Suppressor macrophage treated with lipopolysaccharide for 1 hour (primary cell): ENCODE results near the gene SERINC2.
A peak's percentile ranks its signal among the peaks of the same experiment; 100 is the strongest.
"Not testable (repeated sequence)": the region's sequence is repeated elsewhere in the genome, so short reads cannot be mapped to it uniquely, and the experiment has no call there.

Experiments
- DNase-seq, 3 donors: peaks; one replicate each; pipeline ENCODE4 v3.0.0-alpha.2; 2020 to 2022

SERINC2 gene

DNA sequence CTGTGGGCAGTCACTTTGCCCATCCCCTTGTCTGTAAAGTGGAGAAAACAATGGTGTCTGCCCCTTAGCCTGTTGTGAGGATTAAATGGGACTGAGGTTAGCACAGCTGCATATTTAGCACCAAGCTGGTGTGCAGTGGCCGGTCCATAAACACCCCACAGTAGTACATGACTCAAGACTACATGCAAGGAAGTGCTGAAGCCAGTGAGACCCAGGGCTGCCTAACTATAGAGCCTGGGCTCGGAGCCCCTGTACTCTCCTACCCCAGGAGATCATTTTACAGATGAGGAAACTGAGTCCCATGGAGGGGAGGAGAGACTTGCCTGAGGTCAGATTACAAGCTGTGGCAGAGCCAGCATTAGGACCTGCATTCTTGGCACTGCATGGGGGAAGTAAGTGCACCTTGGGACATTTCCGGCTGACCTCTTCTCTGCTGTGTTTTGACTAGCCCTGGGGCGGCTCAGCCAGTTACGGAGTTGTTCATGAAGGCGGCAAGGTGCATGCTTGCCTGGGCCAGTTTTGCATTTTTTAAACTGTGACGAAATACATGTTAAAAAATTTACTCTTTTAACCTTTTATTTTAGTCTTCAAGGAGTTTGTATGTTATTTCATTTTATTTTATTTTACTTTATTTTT, 3.2 kb downstream of the SERINC2 start:
- DNase-seq, result no peak

DNA sequence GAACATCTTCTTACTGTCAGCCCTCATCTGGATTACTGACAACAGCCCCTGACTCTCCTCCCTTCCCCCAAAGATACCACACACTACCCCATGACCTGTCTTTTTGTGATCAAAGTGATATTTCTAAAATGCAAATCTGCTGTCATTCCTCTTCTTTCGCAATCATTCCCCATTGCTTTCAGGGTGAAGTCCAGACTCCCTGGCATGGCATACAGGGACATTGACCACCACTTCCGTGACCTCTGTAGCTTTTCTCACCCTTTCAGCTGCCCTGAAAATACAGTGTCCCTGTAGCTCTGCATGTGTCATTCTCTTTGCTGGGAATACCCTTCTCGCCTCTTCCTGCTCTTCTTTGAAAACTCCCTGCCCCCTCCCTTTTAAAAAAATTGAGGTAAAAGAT, 4.1 kb downstream of the SERINC2 start:
- DNase-seq, result peak; percentile 28 to 63 (median 37)

DNA sequence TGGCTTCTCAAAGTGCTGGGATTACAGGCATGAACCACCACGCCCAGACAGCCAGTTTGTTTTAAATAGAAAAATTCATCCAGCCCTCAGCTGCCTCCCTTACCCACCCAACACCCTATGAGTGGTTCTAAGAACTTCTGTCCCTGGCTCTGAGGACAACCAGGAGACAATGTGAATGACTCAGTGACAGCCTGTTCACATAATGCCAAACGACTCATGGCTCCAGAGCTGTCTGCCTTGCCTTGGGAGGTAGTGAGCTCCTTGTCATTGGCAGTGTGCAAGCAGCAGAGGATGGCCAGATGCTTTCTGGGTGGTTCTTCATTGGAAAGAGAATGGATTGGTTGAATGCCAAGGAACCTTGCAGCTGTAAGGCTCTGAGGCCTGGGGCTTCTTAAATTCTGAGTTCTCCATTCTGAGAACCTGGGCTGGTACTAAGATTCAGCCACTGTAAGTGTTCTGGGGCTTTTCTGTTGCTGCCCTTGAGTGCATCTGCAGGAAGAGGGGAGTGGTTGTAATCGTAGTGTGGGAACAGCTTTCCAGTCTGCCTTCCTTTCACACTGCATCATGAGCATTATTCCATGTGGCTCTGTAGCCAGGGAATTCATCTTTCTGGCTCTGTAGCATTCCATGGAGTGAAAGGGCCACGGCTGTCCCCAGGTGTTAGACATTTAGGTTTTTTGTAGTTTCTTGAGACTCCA, 5.8 kb downstream of the SERINC2 start:
- peak; percentile 43 to 71 (median 59) for DNase-seq

DNA sequence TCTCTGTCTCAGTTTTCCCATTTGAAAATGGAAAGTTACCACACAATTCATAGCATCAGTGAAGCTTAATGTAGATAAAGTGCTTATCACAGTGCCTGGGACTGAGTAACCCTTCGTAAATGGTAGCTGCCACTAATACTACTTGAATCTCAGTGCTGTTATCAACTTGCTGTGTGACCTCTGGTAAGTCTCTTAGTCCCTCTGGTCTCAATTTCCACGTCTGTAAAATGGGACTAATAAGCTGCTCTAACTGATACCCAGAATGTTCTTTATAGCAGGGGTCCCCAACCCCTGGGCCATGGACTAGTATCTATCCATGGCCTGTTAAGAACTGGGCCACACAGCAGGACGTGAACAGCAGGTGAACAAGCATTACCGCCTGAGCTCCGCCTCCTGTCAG, 7.7 kb downstream of the SERINC2 start:
- DNase-seq, result no peak

DNA sequence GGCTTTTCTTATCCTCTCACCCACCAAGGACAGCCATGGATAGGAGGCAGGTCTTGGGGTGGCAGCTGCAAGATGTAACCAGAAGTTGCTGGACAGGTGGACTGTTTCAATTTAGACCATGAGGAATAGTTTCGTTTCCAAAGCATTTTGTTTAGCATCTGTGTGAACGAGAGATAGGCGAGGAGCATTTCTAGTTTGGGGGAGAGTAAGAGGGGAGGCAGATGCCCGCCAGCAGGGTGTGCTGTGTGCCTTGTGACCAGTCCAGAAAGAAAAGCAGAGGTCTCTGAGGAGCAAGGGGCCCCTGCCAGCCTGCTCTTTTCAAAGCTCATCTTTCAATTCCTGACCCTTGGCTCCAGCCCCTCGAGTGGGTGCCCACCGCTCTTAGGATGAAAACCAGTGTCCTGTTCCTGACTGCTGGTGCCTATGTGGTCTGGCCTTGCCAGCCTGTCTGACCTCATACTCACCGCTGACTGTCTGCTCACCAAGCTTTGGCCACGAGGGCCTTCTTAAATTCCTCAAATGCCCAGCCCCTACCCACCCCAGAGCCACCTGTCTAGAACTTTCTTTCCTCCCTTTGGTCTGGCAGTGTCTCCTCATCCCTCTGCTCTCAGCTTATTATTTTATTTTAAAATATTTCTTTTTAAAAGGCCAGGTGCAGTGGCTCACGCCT, 8.5 kb downstream of the SERINC2 start:
- DNase-seq, result peak in 2 of 3 donors; percentile 30 to 44

DNA sequence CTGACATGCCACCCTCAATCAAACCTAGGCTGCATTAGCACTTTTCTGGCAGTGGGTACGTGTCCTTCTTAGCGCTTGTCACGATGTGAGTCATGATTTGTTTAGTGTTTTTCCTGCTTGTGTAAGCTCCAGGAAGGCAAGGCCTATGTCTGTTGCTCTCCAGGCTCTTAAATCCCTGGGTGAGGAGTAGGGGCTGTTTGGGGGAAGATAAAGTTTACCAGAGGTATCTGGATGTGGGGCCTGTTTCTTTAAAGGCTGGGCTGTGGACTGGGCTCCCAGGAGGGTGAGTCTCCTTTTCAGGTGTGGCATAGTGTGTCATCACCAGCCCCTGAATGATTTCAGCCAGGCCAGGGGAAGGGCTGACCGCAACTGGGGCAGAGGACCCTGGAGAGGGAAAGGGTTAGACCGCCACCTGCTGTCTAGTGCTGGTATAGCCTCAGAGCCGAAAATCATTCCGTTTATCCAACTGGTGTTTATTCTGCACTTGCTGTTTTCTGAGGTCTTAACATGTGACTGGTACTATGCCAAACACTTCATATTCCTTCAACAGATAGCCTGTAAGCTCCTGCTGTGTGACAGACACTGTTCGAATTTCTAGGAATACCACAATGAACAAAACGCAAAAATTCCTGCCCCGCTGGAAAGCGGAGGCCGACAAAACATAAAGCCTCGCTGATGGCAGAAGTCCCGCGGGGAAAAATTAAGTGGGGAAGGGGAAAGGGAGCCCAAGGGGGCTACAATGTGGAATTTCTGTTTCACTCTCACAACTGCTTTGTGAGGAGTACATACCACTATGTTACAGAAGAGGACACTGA, 9.7 kb downstream of the SERINC2 start:
- peak; percentile 69 to 82 (median 79) for DNase-seq

DNA sequence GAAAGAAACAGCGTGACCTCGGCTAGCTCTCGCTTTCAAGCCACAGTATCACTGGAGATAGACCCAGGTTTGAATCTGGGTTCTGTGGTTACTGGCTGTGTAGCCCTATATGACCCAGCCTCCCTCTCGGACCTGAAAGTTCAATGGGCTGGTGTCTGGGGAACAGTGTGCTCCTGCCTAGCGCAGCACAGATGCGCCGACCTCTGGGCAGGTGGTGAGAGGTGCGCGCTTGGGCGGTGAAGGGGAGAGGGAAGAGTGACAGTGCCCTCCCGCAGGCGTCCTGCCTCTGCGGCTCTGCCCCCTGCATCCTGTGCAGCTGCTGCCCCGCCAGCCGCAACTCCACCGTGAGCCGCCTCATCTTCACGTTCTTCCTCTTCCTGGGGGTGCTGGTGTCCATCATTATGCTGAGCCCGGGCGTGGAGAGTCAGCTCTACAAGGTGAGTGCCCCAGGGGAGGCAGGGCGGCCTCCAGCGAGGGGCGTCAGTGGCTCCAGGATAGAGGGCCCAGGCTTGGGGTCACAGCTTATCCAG, 10.5 kb downstream of the SERINC2 start:
- no peak for DNase-seq

DNA sequence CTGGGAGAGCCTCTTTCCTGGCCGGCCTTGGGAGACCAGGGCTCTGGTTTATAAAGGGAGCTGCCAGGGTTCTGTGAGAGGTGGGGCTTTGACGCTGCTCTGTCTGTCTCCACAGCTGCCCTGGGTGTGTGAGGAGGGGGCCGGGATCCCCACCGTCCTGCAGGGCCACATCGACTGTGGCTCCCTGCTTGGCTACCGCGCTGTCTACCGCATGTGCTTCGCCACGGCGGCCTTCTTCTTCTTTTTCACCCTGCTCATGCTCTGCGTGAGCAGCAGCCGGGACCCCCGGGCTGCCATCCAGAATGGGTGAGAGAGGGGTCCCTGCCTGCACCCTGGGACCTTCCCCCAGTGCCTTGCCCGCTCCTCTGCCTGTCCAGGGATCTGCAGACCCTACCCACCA, 11.6 kb downstream of the SERINC2 start:
- no peak for DNase-seq

DNA sequence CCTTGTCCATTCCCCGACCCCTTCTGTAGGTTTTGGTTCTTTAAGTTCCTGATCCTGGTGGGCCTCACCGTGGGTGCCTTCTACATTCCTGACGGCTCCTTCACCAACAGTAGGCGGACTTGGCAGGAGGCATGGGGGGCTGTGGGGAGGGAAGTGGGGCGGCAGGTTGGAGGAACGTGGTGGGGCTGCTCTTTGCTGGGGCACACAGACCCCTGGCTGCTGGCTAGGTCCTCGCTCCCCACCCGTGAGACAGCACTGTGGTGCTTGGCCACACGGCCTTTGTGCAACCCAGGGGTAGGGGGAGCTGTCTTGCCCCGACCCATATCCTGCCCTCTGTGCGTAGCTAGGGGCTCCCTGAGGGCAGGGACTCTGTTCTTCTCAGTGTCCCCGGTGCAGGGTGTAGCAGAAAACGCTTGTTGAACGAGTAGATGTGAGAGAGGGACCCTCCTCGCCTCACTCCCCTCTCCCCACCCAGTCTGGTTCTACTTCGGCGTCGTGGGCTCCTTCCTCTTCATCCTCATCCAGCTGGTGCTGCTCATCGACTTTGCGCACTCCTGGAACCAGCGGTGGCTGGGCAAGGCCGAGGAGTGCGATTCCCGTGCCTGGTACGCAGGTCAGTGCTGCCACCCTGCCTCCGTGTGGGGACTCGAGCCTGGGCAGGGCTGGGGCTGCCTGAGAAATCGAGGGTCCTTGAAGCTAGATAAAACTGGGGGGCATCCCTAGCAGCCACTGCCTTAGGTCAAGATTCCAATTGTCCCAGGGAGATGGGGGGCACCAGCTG, 12.5 kb downstream of the SERINC2 start:
- no peak for DNase-seq

DNA sequence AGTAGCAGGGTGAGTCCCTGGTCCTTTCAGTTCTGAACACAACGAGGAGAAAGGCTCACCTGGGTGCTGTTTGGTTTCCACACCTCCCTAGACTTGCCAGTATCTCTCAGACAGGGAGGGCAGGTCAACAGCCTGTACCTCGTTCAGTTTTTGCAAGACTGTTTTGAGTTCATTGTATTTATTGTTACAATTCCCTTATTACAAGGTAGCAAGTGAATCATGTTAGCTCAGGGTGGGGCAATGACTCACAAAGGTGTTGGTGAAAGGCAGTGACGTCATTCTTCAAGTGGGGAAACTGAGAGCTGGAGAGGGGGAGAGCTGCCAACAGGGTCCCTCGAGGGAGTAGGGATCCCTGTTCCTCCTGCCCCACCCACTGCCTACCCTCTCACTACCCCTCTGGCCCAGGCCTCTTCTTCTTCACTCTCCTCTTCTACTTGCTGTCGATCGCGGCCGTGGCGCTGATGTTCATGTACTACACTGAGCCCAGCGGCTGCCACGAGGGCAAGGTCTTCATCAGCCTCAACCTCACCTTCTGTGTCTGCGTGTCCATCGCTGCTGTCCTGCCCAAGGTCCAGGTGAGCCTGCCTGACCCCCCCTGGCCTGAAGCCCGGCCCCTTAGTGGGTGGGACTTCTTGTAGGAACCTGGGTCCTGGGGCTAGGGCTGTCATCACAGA, 13.4 kb downstream of the SERINC2 start:
- DNase-seq, result no peak

DNA sequence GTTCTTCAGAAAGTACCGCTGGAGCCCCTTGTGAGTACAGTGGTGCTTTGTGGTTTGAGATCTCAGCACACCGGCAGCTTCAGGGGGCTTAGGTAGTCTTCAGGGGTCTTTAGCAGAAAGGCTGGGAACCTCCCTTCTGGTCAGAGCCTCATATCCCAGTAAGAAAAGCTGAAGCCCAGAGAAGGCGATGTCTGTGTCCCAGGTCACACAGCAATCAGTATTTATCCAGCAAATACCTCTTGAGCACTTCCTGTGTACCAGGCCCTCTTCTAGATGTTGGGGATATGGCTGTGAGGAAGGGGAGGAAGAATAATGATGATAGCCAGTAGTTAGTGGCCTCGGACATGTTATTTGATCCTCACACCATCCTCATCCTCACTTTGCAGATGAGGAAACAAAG, 14.3 kb downstream of the SERINC2 start:
- no peak for DNase-seq

DNA sequence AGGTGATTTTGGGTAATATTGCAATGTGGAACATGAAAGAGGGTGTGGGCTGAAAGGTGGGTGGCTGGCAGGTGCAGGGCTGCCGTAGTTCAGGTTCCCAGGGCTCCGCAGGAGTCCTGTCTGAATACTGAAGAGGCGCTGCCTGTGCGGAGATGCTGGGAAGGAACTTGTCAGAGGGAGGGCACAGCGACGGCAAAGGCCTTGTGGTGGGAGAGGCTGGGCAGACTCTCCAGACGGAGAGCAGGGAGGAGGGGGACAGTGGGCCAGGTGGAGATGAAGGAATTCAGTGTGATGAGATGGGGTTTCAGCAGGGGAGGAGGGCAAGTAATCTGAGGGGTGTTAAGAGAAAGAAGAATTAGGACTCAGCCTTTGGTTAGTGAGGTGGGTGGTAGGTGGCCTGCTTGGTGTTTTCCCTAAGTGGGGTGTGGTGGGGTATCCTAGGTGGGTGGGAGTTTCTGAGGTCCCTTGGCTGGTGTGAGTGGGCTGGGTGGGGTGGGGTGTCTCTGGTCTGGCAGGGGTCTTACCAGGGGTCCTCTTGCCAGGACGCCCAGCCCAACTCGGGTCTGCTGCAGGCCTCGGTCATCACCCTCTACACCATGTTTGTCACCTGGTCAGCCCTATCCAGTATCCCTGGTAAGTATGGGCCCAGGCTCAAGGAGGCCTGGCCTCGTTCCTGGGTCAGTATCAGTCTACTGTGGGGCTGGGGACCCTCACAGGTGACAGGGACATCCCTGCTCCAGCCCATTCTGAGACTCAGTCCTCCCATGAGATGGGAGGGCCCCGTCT, 15.6 kb downstream of the SERINC2 start:
- DNase-seq, result no peak

DNA sequence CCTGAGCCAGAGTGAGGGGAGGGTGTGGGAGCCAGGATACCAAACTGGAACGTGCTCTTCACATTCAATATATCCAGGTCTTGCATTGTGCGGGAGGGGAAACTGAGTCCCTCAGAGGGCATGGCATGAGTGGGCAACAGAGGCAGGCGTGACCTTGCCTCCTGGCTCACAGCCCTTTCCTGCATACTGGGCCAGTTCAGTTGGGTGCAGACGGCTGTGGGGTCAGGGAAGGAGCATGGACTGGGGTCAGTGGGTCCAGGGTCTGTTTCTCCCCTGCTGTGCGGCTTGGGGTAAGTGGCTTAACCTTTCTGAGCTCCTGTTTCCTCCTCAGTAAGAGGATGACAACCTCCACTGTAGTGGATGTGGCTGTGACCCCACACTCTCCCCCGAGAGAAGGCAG, 16.6 kb downstream of the SERINC2 start:
- DNase-seq, result no peak

DNA sequence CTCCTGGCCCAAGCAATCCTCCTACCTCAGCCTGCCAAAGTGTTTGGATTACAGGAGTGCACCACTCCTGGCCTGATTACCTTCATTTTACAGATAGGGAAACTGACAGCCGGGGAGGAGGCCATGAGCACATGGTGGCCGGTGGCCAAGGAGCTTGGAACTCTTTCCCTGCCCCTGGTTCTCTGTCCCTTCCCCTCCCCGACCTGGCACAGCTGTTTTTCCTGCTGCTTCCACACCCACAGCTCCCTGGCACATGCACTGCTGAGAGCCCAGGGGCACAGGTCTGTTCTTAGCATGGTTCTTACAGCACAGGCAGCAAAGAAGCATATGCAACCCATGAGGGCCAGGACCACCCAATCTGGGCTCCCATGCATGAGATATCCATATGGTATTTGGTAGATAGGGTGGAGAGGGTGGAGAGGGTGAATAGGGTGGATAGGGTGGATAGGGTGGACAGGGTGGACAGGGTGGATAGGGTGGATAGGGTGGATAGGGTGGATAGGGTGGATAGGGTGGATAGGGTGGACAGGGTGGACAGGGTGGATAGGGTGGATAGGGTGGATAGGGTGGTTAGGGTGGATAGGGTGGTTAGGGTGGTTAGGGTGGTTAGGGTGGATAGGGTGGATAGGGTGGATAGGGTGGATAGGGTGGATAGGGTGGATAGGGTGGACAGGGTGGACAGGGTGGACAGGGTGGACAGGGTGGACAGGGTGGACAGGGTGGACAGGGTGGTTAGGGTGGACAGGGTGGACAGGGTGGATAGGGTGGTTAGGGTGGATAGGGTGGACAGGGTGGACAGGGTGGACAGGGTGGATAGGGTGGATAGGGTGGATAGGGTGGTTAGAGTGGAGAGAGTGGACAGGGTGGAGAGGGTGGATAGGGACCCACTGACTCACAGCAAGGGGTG, 18.6 kb downstream of the SERINC2 start:
- DNase-seq, result not testable (repeated sequence)

DNA sequence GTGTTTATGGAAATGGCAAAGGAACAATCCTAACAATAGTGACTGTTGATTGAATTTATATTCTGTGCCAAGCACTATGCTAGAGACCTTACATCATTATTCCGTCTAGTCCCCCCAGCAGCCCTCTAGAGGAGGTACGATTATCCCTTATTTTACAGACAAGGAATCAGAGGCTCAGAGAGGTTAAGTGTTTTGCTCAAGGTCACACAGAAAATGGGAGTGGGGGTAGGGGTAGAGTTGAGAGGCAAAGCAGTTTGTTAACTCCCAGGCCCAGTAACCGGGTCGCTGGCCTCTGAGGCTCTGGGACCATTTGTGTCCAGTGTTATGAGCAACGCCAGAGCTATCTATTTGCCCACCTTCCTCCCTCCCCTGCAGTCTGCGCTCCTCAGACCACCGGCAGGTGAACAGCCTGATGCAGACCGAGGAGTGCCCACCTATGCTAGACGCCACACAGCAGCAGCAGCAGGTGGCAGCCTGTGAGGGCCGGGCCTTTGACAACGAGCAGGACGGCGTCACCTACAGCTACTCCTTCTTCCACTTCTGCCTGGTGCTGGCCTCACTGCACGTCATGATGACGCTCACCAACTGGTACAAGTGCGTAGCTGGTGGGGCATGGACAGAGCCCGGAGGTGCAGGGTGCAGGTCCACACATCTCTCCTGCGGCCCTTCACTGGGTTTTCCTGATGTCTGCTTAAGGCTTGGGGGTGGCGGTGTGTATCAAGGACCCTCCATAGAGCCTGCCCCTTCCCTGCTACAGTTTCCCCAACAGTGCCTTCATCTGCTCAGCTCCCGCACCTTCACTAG, 19.8 kb downstream of the SERINC2 start:
- no peak for DNase-seq

DNA sequence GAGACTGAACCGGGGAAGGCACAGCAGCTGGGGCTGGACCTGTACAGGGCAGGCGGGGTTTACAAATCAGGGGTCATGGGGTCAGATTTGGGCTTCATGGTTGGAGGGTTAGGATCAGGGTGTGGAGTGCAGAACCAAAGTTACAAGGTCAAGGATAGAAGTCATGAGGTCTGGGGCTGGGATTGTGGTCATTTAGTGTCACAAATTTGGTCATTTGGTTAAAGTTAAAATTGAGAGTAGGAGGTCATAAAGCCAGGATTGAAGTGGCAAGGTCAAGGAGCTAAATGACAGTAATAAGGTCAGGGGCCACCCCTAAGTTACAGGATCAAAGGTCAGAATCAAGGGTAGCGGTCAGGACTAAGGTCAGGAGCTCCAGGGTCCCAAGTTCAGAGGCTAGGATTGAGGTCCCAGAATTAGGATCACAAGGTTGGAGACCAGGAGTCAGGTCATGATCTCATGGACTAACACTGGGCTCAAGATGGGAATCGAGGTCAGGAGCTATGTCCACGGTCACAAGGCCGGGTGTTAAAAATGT, 20.4 kb downstream of the SERINC2 start:
- DNase-seq, result no peak

DNA sequence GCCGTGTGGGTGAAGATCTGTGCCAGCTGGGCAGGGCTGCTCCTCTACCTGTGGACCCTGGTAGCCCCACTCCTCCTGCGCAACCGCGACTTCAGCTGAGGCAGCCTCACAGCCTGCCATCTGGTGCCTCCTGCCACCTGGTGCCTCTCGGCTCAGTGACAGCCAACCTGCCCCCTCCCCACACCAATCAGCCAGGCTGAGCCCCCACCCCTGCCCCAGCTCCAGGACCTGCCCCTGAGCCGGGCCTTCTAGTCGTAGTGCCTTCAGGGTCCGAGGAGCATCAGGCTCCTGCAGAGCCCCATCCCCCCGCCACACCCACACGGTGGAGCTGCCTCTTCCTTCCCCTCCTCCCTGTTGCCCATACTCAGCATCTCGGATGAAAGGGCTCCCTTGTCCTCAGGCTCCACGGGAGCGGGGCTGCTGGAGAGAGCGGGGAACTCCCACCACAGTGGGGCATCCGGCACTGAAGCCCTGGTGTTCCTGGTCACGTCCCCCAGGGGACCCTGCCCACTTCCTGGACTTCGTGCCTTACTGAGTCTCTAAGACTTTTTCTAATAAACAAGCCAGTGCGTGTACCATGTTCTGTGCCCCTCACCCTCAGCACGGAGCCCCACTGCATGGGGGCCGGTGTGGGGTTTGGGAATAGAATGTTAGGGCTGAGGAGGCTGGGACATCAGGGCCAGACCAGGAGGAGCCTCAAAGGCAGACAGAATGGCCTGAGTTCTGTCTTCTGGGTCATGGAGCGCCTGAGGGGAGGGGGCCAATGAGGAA, 21.3 kb downstream of the SERINC2 start:
- no peak for DNase-seq

DNA sequence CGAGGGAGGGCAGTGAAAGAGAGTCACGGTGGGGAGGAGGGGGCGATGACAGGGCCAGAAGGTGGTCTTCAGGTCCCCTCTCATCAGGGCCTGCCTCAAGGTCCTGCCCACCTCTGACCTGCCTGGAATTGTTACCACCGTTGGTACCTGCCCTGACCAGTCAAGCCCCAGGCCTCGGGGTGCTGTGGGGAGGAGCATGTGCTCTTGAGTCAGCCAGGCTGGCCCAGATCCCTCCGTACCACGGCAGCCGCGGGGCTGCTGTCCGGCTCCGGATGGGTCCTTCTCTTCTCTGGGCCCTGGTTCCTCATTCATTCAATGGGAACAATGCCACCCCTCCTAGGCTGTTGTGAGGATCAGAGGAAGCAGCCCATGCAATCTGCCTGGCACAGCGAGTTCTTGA, 22.0 kb downstream of the SERINC2 start:
- no peak for DNase-seq
